ENCODE results near the gene CASP12. TPM values are rescaled to one million over a fixed set of nuclear protein-coding genes. Genes with fewer than 3 reads are reported as not detected.
A peak's percentile ranks its signal among the peaks of the same experiment; 100 is the strongest.

Gene CASP12
- polyA plus RNA-seq, 1 donor (not counting 4 experiments of a cell fraction or from before 2014, with no cell fraction given) = not detected

GRCh38 chr11:104925850-104926249 is 27.6 kb upstream of the CASP12 start:
- Histone ChIP-seq H3K4me1 (ENCODE audit: control insufficient read depth, extremely low read depth, insufficient read depth, low read length) (no peaks in the 10 kb centered on the region), H3K9me3 (ENCODE audit: control insufficient read depth, low read depth, low read length) (no peaks in the 10 kb centered on the region), H3K4me3 (ENCODE audit: control insufficient read depth in 2 of 3, extremely low read depth in 1 of 3, insufficient read depth in 2 of 3, low read depth in 1 of 3, low read length in 3 of 3) (no peak overlapping the region), H3K4me2 (ENCODE audit: control insufficient read depth, extremely low read depth, insufficient read depth, low read depth, low read length) (no peak overlapping the region), H4K20me1 (ENCODE audit: control insufficient read depth, extremely low read depth, insufficient read depth, low read length) (no peaks in the 10 kb centered on the region), H3K9ac (ENCODE audit: control insufficient read depth, extremely low read depth, insufficient read depth, low read length) (no peak overlapping the region), H2AFZ (ENCODE audit: control insufficient read depth, low read length) (no peak overlapping the region), H3K27ac (ENCODE audit: control insufficient read depth, insufficient read depth, low read length) (no peak overlapping the region), H3K27me3 (ENCODE audit: control insufficient read depth, extremely low read depth, insufficient read depth, low read length) (no peaks in the 10 kb centered on the region), H3K36me3 (ENCODE audit: control insufficient read depth in 2 of 2, extremely low read depth in 1 of 2, insufficient read depth in 2 of 2, low read length in 2 of 2) (no peaks in the 10 kb centered on the region), H3K79me2 (ENCODE audit: control insufficient read depth, insufficient read depth, low read length) (no peaks in the 10 kb centered on the region), H3K9me1 (ENCODE audit: control insufficient read depth, extremely low read depth, insufficient read depth, low read length) (no peaks in the 10 kb centered on the region)
- DNase-seq (ENCODE audit: low read depth, low spot score) = no peak
- TF ChIP-seq EZH2 (IDR thresholded peaks at IDR 0.05; ENCODE audit: low read length) (no peak), CTCF (optimal IDR thresholded peaks at IDR 0.05 in 1 of 3, IDR thresholded peaks at IDR 0.05 in 1 of 3, conservative IDR thresholded peaks at IDR 0.05 in 1 of 3; ENCODE audit: extremely low read depth in 1 of 3, insufficient read depth in 2 of 3, low read length in 3 of 3) (no peak)
- dilution Hi-C loops (cut with MboI; ENCODE audit: extremely low pct_ligation_motif_present, low sequenced_read_pairs) = no loop called here
- FAIRE-seq = no peak

GRCh38 chr11:104918113-104918824 is 20.0 kb upstream of the CASP12 start:
- Histone ChIP-seq H3K4me3 (ENCODE audit: control insufficient read depth in 2 of 3, extremely low read depth in 1 of 3, insufficient read depth in 2 of 3, low read depth in 1 of 3, low read length in 3 of 3) (peak overlapping the region in 2 of 3 experiments; percentile 65 to 67), H3K79me2 (ENCODE audit: control insufficient read depth, insufficient read depth, low read length) (no peaks in the 10 kb centered on the region), H3K9me1 (ENCODE audit: control insufficient read depth, extremely low read depth, insufficient read depth, low read length) (no peaks in the 10 kb centered on the region), H3K36me3 (ENCODE audit: control insufficient read depth in 2 of 2, extremely low read depth in 1 of 2, insufficient read depth in 2 of 2, low read length in 2 of 2) (no peaks in the 10 kb centered on the region), H2AFZ (ENCODE audit: control insufficient read depth, low read length) (peak overlapping the region; percentile 86), H3K27ac (ENCODE audit: control insufficient read depth, insufficient read depth, low read length) (no peak overlapping the region), H4K20me1 (ENCODE audit: control insufficient read depth, extremely low read depth, insufficient read depth, low read length) (no peaks in the 10 kb centered on the region), H3K4me2 (ENCODE audit: control insufficient read depth, extremely low read depth, insufficient read depth, low read depth, low read length) (peak overlapping the region; percentile 82), H3K9me3 (ENCODE audit: control insufficient read depth, low read depth, low read length) (no peaks in the 10 kb centered on the region), H3K9ac (ENCODE audit: control insufficient read depth, extremely low read depth, insufficient read depth, low read length) (no peak overlapping the region), H3K4me1 (ENCODE audit: control insufficient read depth, extremely low read depth, insufficient read depth, low read length) (peaks cover 3% of the 10 kb centered on the region), H3K27me3 (ENCODE audit: control insufficient read depth, extremely low read depth, insufficient read depth, low read length) (no peaks in the 10 kb centered on the region)
- TF ChIP-seq EZH2 (IDR thresholded peaks at IDR 0.05; ENCODE audit: low read length) (no peak), CTCF (optimal IDR thresholded peaks at IDR 0.05 in 1 of 3, IDR thresholded peaks at IDR 0.05 in 1 of 3, conservative IDR thresholded peaks at IDR 0.05 in 1 of 3; ENCODE audit: extremely low read depth in 1 of 3, insufficient read depth in 2 of 3, low read length in 3 of 3) (no peak)
- FAIRE-seq = no peak
- DNase-seq (ENCODE audit: low read depth, low spot score) = no peak
- dilution Hi-C loops (cut with MboI; ENCODE audit: extremely low pct_ligation_motif_present, low sequenced_read_pairs) = no loop called here

Data from keratinocyte (primary cell).